ENCODE data around the gene KIF26B.

- TF ChIP-seq CTCF (IDR thresholded peaks at IDR 0.05), result no peak
- no peak for TF ChIP-seq EP300 (IDR thresholded peaks at IDR 0.05)
Measured at GRCh38 chr1:245166471-245166885, 11.7 kb downstream of the KIF26B start.

Measured in tibial nerve (tissue), 4 donors.